ENCODE results near the gene CNNM2. TPM values are rescaled to one million over a fixed set of nuclear protein-coding genes. Genes with fewer than 3 reads are reported as not detected.
A peak's percentile ranks its signal among the peaks of the same experiment; 100 is the strongest.

The CNNM2 gene
- total and polyA plus RNA-seq, 8 donors, result 6.0 to 10.3 (median 8.3) TPM

DNA sequence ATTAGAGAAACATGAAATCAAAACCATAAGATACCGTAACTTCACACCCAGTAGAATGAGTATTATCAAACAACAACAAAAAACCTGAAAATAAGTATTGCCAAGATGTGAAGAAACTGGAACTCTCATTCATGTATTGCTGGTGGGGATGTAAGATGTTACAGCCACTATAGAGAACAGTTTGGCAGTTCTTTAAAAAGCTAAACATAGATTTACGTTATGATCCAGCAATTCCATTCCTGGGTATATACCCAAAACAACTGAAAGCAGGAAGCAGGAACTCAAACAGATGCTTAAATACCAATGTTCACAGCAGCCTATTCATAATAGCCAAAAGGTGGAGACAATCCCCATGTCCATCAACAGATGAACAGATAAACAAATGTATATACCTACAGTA, 202.5 kb downstream of the CNNM2 start:
- Histone ChIP-seq H3K27me3 (no peaks in the 10 kb centered on the region), H3K36me3 (no peaks in the 10 kb centered on the region), H3K4me1 (peaks cover 5 to 32% of the 10 kb centered on the region in 2 donors), H3K27ac (no peak overlapping the region), H3K4me3 (no peak overlapping the region), H3K9me3 (no peaks in the 10 kb centered on the region)
- TF ChIP-seq CTCF (IDR thresholded peaks at IDR 0.05), result no peak
- no peak for DNase-seq
- intact Hi-C loops (cut with DNase I), result no loop called here
- no peak for ATAC-seq

DNA sequence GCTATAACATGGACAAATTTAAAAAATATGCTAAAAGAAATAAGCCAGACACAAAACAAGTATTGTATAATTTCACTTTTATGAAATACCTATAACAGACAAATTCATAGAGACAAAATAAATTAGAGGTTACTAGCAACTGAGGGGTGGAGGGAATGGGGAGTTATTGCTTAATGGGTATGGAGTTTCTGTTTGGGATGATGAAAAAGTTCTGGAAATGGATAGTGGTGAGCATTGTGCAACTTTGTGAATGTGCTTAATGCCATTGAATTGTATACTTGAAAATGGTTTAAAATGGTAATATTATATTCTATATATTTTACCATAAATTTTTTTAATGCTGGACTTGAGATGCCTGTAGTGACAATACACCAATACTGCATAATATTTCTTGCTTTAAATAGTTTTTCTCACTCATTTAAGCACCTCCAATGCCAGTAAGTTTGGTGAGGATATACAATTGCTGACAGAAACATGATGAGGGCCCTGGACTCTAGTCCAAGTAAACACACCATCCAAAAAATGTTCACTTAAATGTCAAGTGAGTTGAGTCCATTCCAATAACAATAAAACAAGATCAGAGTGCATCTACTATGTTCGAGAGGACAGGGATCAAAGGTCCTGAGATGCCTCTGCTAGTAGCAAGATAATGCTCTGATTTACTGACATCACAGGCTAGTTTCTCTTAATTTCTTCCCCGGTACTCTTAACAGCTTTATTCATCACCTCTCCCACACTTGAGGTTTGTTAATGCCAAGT, 203.1 kb downstream of the CNNM2 start:
- Histone ChIP-seq H3K9me3 (no peaks in the 10 kb centered on the region), H3K27ac (no peak overlapping the region), H3K4me3 (no peak overlapping the region), H3K4me1 (peaks cover 5 to 32% of the 10 kb centered on the region in 2 donors), H3K27me3 (no peaks in the 10 kb centered on the region), H3K36me3 (peaks cover 0 to 2% of the 10 kb centered on the region in 2 donors)
- DNase-seq (peak in 1 of 4 donors; percentile 34), ATAC-seq (peak; percentile 28)
- TF ChIP-seq CTCF (IDR thresholded peaks at IDR 0.05), result no peak
- intact Hi-C loops (cut with DNase I), result no loop called here

DNA sequence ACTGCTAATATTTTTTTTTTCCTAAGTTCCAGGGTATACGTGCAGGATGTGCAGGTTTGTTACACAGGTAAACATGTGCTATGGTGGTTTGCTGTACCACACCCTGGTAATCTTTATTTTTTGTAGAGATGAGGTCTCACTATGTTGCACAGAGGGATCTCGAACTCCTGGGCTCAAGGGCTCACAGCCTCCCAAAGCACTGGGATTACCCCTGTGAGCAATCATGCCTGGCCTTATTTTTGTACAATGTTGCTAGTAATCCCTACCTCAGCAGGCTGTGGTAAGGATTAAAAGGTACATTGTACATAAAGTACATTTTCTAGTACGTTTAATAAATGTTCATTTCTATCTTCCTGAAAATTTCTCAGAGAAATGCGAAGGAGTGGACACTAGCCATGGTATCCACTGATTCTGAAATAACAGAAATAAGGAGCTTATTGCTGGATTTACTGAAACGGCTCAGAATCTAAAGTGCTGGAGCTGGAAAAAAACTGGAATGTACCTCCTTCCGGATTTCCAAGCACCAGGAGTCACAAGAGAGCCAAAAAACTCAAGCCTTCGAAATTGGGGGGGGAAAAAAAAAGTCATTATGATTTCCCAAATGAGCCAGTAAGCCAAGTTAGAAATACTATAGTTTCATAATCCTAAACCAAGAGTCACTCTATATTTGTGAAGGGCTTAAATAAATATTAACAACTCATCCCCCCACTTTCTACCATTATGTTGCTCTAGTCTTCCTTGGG, 205.4 kb downstream of the CNNM2 start:
- no peak for ATAC-seq
- intact Hi-C loops (cut with DNase I), result no loop called here
- DNase-seq, result no peak
- H3K4me1 ChIP-seq, result peaks cover 5 to 32% of the 10 kb centered on the region in 2 donors
- no peak for TF ChIP-seq CTCF (IDR thresholded peaks at IDR 0.05)
- no peaks in the 10 kb centered on the region for H3K27me3 ChIP-seq
- peaks cover 0 to 18% of the 10 kb centered on the region in 2 donors for H3K36me3 ChIP-seq
- H3K27ac ChIP-seq, result no peak overlapping the region
- H3K4me3 ChIP-seq, result no peak overlapping the region
- no peaks in the 10 kb centered on the region for H3K9me3 ChIP-seq

DNA sequence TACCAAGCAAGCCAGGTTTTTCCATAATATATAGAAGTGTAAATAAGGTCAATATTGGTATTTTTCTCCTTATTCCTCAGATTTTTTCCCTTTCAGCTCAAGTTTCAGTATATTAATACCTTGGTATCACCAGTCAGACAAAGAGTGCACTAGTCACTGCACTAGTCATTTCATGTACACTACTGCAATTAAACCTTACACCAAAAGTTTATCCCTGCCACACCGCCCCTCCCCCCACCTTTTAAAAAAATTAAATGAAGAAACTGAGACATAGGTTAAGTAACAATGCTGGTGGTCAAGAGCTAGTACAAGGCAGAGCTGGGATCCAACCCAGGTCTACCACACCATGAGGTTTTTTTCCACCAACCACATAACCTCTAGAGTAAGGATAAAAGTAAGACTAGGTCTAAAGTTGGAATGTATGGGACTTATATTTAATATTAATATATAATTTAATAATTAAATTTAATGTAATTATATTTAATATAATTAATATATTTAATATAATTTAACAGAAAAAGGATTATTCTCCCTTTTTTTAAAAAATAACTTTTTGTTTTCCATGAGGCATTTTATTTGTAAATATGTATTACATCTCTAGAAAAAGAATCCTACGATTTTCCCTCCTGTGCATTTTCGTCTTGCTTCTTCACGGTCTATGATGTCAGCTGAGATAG, 206.5 kb downstream of the CNNM2 start:
- no peak for TF ChIP-seq CTCF (IDR thresholded peaks at IDR 0.05)
- Histone ChIP-seq H3K36me3 (peaks cover 0 to 18% of the 10 kb centered on the region in 2 donors), H3K4me1 (peaks cover 5 to 32% of the 10 kb centered on the region in 2 donors), H3K9me3 (no peaks in the 10 kb centered on the region), H3K27ac (no peak overlapping the region), H3K27me3 (no peaks in the 10 kb centered on the region), H3K4me3 (no peak overlapping the region)
- intact Hi-C loops (cut with DNase I), result no loop called here
- no peak for ATAC-seq
- no peak for DNase-seq
